HuH-7 (cell line): ENCODE data around the gene KDSR.
"Not testable (repeated sequence)": the region's sequence is repeated elsewhere in the genome, so short reads cannot be mapped to it uniquely, and the experiment has no call there.

Source experiments
- DNase-seq: peaks from one replicate; pipeline ENCODE4 v3.0.0; 2011; ENCODE audit warnings: low spot score

Gene KDSR

DNA sequence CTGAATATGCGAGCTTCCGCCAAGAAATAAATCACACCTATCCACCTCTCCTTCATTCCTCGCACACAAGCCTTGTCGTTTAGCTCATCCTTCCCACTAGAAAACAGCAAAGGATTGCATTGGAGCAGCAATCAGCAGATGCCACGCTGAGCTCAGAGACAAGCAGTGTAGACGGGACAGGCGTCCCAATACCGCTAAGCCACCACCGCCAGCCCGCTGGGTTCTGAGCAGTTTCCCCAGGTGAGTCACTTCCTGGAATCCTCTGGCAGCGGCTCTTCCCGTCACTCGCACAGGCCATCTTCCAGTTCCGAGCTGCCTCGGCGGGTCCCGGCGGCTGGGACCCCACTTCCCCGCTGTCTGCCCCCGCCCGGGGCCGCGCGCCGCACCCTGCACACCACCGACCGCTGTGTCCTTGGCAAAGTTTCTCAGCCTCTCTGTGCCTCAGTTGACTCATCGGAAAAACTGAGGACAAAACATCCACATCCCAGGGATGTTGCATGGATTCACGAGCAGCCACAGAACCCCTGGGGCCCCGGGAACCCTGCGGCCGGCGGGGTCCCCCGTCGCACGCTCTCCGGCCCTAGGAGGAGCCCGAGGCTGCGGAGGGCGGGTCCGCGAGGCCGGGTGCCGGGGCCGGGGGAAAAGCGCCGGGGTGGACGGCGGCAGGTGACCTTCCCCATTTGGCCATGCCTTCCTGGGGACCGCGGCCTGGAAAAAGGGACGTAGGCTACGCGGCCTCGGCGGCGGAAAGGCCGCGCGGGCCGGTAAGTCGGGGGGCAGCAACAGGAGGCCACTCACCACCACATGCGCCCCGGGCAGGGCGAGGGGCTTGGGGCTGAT lies 573 bp downstream of the KDSR start:
- peak; percentile 48 for DNase-seq

DNA sequence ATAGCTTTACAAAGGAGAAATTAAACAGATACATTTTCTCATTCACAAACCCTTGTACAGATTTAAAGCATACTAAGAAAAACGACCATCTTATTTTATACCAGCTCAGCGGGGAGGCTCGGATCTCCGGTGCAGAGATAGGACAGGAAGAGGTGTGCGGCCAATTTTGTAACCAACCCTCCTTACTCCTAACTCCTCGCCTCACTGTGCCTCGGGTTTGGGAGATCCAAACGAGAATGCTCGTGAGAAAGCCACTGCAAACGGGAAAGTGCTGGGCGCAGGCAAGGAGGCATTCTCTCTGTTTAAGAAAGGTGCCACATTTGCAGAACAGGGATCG lies 1.2 kb downstream of the KDSR start:
- no peak for DNase-seq

DNA sequence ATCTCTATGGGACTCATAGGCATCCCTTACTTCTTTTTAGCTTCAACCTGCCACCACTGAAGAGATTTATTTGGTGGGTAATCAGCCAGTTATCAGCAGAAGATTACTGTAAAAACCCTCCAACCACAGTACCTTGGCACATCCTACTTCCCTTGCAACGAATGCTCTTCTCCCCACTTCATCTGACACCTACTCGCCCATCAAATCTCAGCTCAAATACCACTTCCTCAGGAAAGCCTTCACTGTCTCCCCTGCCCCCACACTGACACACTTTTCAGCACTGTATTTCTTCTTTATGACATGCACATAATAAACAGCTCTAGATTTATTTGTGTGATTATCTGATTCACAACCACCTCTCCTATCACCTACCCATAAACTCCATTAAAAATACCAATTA lies 3.1 kb downstream of the KDSR start:
- no peak for DNase-seq

DNA sequence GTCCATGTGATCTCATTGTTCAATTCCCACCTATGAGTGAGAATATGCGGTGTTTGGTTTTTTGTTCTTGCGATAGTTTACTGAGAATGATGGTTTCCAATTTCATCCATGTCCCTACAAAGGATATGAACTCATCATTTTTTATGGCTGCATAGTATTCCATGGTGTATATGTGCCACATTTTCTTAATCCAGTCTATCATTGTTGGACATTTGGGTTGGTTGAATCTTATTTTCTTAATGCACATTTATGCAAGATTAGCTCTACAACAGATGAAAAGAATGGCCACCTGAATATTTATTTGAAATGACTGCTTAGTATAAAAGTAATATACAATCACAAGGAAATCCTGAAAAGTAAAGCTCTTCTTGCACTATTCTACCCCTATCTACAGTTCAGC lies 3.6 kb downstream of the KDSR start:
- not testable (repeated sequence) for DNase-seq

DNA sequence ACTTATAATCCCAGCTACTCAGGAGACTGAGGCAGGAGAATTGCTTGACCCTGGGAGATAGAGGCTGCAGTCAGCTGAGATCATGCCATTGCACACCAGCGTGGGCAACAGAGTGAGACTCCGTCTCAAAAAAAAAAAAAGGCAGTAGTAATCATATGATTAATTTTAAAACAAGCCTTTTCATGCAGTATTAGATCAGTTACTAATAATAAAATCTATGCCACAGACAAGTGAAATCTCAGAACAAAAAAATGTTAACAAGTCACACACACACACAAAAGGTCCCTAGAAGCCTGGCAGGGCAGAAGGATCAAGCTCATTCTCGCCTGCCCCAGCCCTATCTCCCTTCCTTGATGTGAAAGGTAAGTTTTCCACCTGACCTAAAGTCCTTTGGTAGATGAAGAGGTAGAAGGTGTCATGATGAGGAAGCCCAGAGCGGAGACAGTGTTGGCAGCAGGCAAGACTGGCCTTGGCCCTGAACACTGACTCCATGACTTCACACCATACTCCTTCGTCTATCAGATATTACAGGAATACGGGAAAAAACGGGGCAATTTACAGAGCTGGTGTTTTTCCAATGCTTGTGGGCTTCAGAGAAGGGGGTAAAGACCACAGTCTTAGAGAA lies 10.6 kb downstream of the KDSR start:
- no peak for DNase-seq

DNA sequence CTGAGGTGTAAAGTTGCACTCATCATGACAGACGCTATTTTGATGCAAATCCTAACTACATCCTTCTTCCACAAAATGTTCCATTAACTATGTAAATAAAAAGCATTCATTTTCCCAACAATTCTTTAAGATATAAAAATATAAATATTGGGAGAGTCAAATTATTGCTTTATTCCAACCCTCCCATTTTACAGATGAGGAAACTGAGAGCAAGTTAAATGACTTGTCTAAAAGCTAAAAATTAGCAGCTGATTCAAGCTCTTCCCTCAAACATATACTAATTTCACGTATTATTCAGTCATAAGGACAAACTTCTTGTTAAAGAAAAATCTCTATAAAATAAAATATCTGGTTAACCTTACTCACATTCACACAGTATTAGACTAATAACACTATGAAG lies 16.8 kb downstream of the KDSR start:
- no peak for DNase-seq

DNA sequence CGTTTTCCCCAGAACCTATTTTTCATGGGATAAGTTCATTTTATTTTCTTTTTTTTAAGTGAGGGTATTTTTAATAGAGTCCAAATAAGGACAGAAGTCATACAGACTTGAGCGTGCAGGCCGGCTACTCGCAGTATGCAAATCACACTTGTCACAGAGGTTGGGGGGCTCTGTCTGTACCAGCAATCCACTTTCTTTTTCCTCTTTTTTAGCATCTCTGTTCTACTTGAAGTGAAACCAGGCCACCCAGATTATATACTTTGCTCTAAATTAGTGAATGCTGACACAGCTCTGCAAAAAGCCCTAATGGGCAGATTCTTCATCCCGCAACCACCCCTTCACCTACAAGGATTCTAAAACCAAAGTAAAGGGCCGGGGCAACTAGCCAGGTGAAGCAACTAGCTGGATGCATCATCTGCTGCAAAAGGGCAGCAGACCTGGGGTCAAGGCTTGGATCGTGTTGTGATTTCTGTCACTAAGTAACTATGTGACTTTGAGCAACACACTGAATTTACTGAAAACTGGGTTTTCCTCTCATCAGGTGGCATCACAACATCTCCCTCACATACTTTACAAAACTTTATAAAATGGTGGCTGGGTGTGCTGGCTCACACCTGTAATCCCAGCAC lies 18.4 kb downstream of the KDSR start:
- DNase-seq: no peak

DNA sequence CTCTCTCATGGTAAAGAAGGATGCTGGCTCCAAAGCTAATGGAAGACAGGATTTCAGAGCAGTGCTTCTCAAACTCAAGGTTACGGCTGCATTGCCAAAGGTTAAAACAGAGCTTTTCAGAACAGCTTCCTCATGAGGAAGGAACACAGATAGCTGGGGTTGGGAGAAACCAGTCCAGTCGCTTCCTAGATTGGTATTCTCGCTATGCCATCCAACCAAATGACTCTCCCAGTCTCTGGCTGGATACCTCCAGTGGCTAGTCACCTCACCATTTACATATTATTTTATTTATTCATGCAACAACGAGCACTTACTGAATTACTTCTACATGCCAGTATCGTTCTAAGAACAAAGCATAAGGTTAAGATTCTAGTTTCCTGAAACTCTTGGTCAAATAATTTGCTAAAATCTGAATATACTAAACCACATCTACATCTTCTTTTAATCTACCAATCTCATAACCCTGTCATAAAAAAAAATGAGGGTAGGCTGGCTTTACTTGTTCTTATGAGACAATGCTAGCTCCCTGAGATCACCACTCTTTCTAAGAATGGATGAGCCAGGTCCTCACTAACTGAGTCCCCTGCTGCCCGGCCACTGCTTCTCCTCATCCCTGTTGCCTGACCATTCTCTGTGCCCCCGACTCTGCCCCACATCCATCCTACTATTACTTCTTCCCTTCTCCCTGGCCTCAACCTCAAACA lies 20.4 kb downstream of the KDSR start:
- DNase-seq: no peak

DNA sequence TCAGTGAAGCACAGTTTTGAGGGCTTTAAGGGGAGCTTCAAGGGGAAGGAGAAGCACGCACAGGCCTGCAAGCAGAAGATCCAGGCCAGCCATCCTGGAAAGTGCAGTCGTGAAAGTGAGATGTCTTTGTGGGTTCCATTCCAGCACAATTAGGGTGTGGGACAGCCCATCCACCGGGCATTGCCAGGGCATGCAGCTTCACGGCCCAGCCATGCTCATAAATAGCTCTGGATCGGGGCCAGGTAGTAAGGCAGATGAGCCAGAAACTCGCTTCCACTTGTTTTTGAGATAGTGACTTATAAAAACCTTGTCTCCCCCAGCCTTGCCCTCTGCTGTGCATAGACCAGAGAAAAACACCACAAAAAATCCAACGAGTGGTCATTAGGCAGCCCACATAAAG lies 21.0 kb downstream of the KDSR start:
- DNase-seq: no peak

DNA sequence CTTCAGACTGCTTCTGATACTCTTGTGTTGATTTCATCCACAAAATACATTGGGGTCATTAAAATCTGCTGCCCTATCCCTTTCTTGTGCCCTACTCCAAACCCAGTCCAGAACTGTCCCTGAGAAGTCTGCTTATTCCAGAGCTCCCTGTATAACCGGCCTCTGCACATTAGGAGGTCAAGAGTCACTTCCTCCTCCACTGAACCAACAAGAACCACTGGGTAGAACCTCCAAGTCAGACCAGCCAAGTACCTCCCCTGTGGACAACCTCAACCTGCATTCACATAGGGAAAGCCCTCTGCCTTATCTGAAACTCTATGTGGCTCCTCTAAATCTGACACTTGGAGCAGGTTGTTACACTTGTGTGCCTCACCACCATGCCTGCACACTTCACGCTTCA lies 22.1 kb downstream of the KDSR start:
- no peak for DNase-seq

DNA sequence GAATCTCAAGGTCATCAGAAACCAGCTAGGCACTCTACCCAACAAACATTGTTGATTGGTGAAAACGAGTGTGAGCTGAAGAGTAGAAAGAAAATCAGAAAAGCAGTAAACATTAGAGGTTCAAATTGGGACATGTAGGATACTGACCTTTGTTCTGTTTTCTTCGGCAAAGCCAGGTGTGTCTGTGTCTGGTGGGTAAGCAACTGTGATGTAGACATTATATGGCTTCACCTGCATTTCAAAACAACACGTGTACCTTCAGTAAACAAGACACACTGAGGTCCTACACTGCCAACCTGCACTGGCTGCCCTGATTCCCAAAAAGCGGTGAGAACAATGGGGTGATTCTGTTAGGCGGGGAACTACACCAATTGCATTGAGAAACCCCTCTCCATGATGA lies 22.7 kb downstream of the KDSR start:
- DNase-seq: no peak

DNA sequence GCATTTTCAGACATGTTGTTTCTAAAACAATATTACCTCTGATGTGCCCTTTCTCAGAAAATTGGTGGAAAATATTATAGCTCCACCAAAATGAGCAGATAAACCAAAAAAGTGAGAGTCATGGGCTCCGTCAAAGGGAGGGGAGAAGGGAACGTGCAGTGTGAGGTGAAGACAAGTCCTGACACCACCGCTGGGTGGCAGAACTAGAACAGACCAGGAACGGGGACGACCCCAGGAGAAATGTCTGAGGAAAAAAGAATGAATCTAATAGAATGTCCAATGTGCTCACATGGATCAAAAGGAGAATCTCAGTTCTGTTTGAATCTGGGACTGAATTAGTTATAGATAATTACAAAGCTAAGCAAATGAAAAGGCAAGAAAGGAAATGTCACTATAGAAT lies 24.8 kb downstream of the KDSR start:
- DNase-seq: peak; percentile 60

DNA sequence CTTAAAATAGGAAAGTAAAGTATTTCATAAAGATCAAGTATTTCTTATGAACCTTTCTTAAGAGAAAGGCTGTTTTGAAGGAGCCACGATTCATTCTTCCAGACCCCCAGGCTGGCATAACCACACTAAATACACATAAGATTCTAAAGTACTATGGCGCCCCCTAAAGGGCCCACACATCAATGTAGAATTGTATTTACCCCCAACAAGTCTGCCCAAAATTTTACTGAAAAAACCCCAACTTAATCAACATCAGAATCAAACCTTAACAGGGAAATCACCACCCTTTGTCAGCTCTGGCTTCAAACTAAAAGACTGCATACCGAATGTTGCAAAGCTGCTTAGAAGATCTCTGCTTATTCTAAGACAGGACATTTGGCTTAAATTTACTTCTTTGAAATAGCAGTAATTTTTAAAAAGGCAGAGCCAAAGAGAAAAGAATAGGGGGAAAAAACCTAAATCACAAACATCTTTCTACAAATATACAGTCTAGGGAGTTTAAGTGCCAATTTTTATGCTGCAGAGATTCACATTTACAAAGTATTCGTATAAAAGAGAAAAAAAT lies 27.0 kb downstream of the KDSR start:
- DNase-seq: no peak

DNA sequence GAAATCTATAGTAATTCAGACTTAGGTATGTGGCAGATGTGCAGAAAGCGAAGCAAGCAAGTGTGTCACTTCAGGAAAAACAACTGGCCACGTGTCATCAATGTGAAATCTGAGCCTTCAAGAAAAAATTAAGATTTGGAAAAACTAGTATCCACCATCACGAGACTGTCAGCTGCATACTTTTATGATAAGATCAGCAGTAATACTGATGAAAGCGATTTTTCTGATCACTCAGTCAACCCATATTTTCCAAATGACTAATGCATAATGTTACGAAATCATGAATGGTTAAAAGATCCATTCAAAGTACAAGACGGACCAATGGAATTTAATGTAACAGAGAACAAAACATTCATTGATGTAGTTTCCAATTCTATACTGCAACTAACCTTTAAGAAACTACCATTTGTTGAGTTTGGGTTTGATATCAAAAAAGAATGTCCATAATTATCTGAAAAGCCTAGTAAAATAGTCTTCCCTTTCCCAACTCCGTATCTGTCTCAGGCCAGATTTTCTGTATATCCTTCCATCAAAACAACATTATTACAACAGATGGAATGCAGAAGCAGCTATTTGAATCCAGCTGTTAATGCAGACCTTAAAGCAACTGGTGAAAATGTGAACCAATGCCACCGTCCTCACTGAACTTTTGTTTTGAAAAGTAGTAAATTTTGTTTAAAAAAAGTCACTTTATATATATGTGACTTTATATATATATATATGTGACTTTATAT lies 30.5 kb downstream of the KDSR start:
- DNase-seq: no peak

DNA sequence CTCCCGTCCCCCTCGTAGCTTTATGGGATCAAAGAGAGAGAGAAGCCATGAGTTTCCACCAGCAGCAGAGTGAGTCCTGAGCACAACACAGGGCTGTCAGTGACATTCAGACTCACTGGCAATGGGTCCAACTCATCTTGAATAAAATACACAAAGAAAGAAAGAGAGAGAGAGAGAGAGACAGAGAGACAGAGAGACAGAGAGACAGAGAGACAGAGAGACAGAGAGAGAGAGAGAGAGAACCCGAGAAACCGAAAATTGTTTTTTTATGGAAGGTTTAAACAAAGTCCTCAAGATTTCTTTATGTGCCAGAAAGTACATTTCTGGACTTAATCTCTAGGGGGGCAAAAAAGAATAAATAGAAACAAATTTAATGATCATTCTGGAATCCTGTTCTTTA lies 35.9 kb downstream of the KDSR start:
- no peak for DNase-seq

DNA sequence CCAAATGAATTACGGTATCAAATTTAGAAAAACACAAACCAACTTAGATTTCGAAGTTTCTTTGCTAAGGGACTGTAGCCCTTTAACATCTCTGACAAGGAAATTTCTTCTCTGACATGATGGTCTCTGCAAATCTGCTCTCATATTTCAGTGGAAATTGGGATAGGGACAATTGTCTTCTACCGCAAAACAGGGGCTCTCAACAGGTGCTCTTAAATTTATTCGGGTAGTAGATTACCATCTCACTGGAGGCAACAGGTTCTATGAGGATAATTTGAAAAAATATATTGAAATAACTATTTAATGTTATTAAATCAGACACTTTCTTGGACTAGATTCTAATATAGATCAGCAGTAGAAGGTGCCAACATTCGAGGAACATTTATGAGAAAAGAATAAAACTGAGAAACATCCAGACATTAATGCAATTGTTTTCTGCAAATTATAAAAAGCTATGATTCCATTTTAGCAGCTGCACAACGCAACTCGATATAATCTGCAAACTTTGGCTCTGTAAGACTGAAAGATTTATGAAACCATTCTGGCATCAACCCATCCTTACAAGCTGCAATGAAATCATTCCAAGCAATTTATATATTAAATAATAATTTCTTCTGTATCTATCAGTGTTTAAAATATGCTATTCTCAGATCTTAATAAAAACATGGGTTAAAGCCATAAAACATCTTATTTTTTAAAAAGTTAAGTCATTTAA lies 37.4 kb downstream of the KDSR start:
- DNase-seq: no peak

DNA sequence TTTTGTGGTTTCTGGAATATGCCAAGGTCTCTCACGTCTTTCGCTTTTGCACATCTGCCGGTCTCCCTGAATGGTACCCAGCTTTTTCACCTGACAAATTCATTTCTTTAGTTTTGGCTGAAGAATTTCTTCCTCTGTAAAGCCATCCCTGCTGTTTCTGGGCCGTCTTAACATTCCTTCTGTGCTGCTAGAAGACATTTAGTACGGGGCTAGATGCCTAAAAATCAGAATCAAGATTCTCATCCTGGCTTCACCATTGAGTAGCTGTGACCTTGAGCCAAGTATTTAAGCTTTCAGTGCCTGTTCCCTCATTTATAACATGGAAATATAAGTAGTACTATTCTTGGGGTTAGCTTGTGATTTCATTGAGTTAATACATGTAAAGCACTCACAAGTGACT lies 41.0 kb downstream of the KDSR start:
- no peak for DNase-seq

DNA sequence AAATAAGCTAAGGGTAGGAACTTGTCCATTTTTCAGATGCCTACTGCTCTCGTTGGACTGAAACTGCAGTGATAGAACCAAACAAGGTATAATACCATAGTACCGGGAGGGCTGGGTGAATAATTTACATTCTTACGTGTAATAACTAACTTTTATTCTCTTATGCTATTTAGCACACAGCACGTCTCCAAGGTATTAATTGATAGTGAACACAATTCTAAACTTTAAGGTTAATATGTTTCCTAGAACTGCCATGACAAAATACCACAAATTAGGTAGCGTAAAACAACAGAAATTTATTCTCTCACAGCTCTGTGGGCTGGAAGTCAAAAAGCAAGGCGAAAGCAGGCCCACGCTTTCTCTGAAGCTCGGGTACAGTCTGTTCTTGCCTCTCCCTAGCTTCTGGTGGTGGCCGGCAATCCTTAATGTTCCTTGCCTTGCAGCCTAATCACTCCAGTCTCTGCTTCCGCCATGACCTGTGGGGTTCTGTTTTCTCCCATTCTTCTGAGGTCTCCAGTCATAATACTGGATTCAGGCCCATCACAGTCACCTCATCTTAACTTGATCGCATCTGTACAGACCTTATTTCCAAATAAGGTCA lies 41.8 kb downstream of the KDSR start:
- DNase-seq: no peak

DNA sequence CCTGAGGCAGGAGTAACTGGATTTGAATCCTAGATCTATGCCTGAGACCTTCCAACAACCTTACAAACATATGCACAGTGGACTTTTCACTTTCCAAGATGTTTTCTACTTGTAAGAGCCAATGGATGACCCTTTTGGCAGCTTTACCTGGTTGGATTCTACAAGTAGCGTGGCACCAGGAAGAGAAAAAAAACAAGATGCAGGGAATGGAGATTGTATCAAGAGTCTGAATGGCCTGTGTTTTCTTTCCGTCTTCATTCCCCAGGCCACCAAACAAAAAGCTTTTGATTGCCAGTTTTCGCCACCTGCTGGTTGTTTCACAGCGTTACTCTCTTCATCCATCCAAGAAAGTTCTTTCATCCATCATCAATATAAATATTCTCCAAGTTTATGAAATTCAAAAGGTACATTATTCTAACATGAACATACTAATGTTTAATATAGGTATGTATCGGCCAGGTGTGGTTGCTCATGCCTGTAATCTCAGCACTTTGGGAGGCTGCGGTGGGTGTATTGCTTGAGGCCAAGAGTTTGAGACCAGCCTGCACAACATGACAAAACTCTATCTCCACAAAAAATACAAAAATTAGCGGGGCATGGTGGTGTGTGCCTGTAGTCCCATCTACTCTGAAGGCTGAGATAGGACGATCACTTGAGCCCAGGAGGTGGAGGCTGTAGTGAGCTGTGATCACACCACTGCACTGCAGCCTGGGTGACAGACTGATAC lies 43.9 kb downstream of the KDSR start:
- peak; percentile 56 for DNase-seq

DNA sequence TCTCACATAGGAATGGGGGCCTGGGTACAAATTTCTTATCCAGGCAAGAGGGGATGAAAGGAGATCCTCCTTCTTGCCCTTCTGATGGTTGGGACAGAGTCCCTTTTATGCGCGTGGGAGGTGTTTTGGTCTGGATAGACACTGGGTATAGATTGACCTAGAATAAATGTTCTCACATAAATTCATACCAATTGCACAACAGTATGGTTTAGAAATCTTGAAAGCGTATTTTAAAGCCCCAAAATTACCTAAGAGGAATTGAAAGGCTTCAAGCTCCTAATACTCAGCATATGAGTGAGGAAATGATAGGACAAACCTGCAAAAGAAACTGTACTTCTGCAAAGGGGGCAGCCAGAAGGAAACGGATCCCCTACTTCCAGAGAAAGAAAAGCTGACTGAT lies 44.8 kb downstream of the KDSR start:
- DNase-seq: no peak
